Measurements from ENCODE around the gene PRSS16. TPM values are rescaled to one million over a fixed set of nuclear protein-coding genes. Genes with fewer than 3 reads are reported as not detected.

The PRSS16 gene
- total RNA-seq (2022; extraction: Qiagen RNA extraction; ENCODE audit: low read depth), result 2.5 to 4.0 TPM (median 3.3 TPM) in 5 replicates

GRCh38 chr6:27247133-27247836 is at the start of gene PRSS16:
TSS of gene PRSS16 (plus strand) at chr6:27247701. CDS start at chr6:27247738, 37 bp downstream.

Other genes starting within 250 kb of the PRSS16 start
- gene POM121L2, start 64.6 kb downstream of the PRSS16 start, total RNA-seq (2022; extraction: Qiagen RNA extraction; ENCODE audit: low read depth), result 0.02 to 0.05 TPM in 2 of 5 replicates, not detected in the others
- gene ZNF391, start 141.1 kb downstream of the PRSS16 start, total RNA-seq (2022; extraction: Qiagen RNA extraction; ENCODE audit: low read depth), result 0.20 to 0.47 TPM (median 0.26 TPM) in 5 replicates
- gene ZNF184, start 225.4 kb downstream of the PRSS16 start, total RNA-seq (2022; extraction: Qiagen RNA extraction; ENCODE audit: low read depth), result 2.3 to 3.5 TPM (median 3.0 TPM) in 5 replicates

Data from A549 treated with DMSO at 1 μM for 4 hours (cell line).